Uterus (tissue), 4 donors: ENCODE data around the gene MYBPH. TPM values are rescaled to one million over a fixed set of nuclear protein-coding genes. Genes with fewer than 3 reads are reported as not detected.

Experiments used
- DNase-seq, 2 donors: peaks; one replicate each; pipeline ENCODE4 v3.0.0-alpha.2; 2019 to 2020
- H3K27ac ChIP-seq, 2 donors: fragments of 200-600 bp; sonication (generic); 1 replicate in 1 of 2; 2 replicates in 1 of 2; pipeline ENCODE4 v1.5.1; 2016 to 2018
- H3K27me3 ChIP-seq, 2 donors: fragments of 200-600 bp; sonication (generic); one replicate each; pipeline ENCODE4 v1.5.1; 2018 to 2019; ENCODE audit warnings: control low read depth in 1 of 2
- H3K36me3 ChIP-seq, 2 donors: fragments of 200-600 bp; sonication (generic); one replicate each; pipeline ENCODE4 v1.5.1; 2019; ENCODE audit warnings: control low read depth in 1 of 2
- H3K4me1 ChIP-seq, 2 donors: fragments of 200-600 bp; sonication (generic); one replicate each; pipeline ENCODE4 v1.5.1; 2018 to 2019; ENCODE audit warnings: control low read depth in 1 of 2
- H3K4me3 ChIP-seq, 2 donors: fragments of 200-600 bp; sonication (generic); 1 replicate in 1 of 2; 2 replicates in 1 of 2; pipeline ENCODE4 v1.5.1; 2018 to 2019; ENCODE audit warnings: mild to moderate bottlenecking in 1 of 2
- H3K9me3 ChIP-seq, 2 donors: fragments of 200-600 bp; sonication (generic); one replicate each; pipeline ENCODE4 v1.5.1; 2019; ENCODE audit warnings: control low read depth in 1 of 2
- POLR2A ChIP-seq, 2 donors: fragments of 450-650 bp; IDR thresholded peaks; one replicate each; pipeline ENCODE4 v1.6.1; 2016; ENCODE audit warnings: antibody characterized with exemption in 2 of 2, mild to moderate bottlenecking in 1 of 2, moderate library complexity in 1 of 2
- intact Hi-C: fragments of 100-400 bp; cut with DNase I; formaldehyde crosslinking; loops from one replicate; pipeline ENCODE4 v1.15.1; 2023; ENCODE audit warnings: low total_unique reads
- total RNA-seq, 4 donors: library from RNA; depleted of rRNA in 3 of 4; stranded (reverse); fragments of >200 nt in 3 of 4; gene quantifications; one replicate each; pipeline versions ENCODE4 v1.1.0 to v1.2.4, GENCODE V29; 2014 to 2023
- TF ChIP-seq, protein P1 (sequence below), 4 experiments: fragments of 200-600 bp in 2 of 4; fragments of 450-650 bp in 2 of 4; sonication (generic) in 2 of 4; IDR thresholded peaks; one replicate each; pipeline ENCODE4 v1.5.1; 2016 to 2019; ENCODE audit warnings: antibody characterized with exemption in 4 of 4, mild to moderate bottlenecking in 2 of 4, moderate library complexity in 1 of 4
- donor health status: DM: yes; HTN: yes; CAD: no.

Gene MYBPH
- total RNA-seq, 4 donors from 2014 or later: 0.64 TPM; not detected in 3

DNA sequence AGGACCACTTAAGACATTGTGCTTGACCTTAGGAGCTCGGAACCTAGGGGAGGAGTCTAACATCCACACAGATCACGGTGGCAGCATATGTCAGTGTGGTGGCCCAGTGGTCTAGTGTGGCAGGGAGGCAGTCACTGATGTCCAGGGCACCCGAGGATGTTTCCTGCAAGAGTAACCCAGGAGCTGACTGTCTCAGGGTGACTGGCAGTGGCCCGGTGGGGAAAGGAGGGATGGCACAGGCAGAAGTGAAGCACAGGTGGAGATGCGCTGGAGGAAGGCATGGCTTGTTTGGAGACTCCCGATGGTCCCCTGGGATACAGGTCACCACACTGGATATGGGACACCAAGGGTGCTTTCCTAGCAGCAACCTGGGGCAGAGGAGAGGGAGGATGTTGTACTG, 37.5 kb upstream of the MYBPH start:
- Histone ChIP-seq H3K36me3 (no peaks in the 10 kb centered on the region), H3K27ac (no peak overlapping the region), H3K4me1 (no peaks in the 10 kb centered on the region), H3K9me3 (no peaks in the 10 kb centered on the region), H3K4me3 (no peak overlapping the region), H3K27me3 (no peaks in the 10 kb centered on the region)
- intact Hi-C loops: loop anchor here (5.0 kb wide), 1 partner anchor 91 kb away; no protein-coding TSS in a partner anchor
- no peak for TF ChIP-seq POLR2A (IDR thresholded peaks at IDR 0.05)
- no peak for DNase-seq

DNA sequence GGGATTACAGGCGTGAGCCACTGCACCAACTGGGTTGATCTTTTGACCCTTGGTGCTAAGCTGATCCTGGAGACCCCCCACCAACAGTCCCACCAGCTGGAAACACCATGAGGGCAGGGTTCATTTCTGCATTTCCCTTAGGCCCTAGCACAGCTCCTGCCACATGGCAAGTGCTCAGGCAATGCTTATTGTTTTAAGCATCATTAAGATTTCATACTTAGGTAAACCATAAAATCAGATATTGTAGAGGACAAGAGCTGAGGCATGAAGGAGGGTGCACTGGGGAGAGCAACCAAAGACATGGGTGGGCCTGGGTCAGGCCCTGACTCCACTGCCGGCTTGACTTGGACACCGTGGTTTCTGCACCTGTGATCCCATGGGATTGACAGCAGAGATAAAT, 36.2 kb upstream of the MYBPH start:
- Histone ChIP-seq H3K36me3 (no peaks in the 10 kb centered on the region), H3K4me1 (no peaks in the 10 kb centered on the region), H3K9me3 (no peaks in the 10 kb centered on the region), H3K27me3 (no peaks in the 10 kb centered on the region), H3K4me3 (no peak overlapping the region), H3K27ac (no peak overlapping the region)
- DNase-seq: no peak
- intact Hi-C loops: loop anchor here (5.0 kb wide), 1 partner anchor 90 kb away; no protein-coding TSS in a partner anchor
- no peak for TF ChIP-seq POLR2A (IDR thresholded peaks at IDR 0.05)
- TF ChIP-seq, protein P1, sequence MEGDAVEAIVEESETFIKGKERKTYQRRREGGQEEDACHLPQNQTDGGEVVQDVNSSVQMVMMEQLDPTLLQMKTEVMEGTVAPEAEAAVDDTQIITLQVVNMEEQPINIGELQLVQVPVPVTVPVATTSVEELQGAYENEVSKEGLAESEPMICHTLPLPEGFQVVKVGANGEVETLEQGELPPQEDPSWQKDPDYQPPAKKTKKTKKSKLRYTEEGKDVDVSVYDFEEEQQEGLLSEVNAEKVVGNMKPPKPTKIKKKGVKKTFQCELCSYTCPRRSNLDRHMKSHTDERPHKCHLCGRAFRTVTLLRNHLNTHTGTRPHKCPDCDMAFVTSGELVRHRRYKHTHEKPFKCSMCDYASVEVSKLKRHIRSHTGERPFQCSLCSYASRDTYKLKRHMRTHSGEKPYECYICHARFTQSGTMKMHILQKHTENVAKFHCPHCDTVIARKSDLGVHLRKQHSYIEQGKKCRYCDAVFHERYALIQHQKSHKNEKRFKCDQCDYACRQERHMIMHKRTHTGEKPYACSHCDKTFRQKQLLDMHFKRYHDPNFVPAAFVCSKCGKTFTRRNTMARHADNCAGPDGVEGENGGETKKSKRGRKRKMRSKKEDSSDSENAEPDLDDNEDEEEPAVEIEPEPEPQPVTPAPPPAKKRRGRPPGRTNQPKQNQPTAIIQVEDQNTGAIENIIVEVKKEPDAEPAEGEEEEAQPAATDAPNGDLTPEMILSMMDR (IDR thresholded peaks at IDR 0.05): no peak

DNA sequence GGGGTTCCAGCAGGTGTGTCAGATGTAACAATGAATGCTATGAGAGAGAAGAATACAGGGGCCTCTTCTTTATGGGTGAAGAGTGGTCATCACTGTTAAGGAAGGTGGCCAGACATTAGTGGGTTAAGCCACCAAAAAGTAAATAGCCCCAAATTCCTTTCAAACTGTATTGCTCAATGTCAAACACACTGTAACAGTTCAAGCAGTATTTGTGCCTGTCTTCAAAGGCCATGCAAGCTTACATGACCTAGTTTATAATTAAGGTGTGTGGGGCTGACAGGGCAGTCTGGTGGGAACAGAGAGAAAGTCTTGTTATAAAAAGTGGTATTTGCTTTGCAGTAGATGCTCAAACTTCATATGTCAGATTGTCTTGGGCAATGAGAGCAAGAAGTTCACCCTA, 35.4 kb upstream of the MYBPH start:
- Histone ChIP-seq H3K27me3 (no peaks in the 10 kb centered on the region), H3K4me3 (no peak overlapping the region), H3K9me3 (no peaks in the 10 kb centered on the region), H3K4me1 (no peaks in the 10 kb centered on the region), H3K27ac (no peak overlapping the region), H3K36me3 (no peaks in the 10 kb centered on the region)
- TF ChIP-seq, protein P1 (IDR thresholded peaks at IDR 0.05): no peak
- TF ChIP-seq POLR2A (IDR thresholded peaks at IDR 0.05): no peak
- no peak for DNase-seq
- intact Hi-C loops: loop anchor here (5.0 kb wide), 1 partner anchor 89 kb away; no protein-coding TSS in a partner anchor

GRCh38 chr1:203210350-203210749, 34.7 kb upstream of the MYBPH start:
- Histone ChIP-seq H3K36me3 (no peaks in the 10 kb centered on the region), H3K27ac (no peak overlapping the region), H3K9me3 (no peaks in the 10 kb centered on the region), H3K27me3 (no peaks in the 10 kb centered on the region), H3K4me3 (no peak overlapping the region), H3K4me1 (no peaks in the 10 kb centered on the region)
- TF ChIP-seq POLR2A (IDR thresholded peaks at IDR 0.05): no peak
- TF ChIP-seq, protein P1 (IDR thresholded peaks at IDR 0.05): no peak
- DNase-seq: no peak
- intact Hi-C loops: loop anchor here (5.0 kb wide), 1 partner anchor 88 kb away; no protein-coding TSS in a partner anchor

- no peaks in the 10 kb centered on the region for H3K9me3 ChIP-seq
- no peak overlapping the region for H3K27ac ChIP-seq
- TF ChIP-seq, protein P1 (IDR thresholded peaks at IDR 0.05): no peak
- TF ChIP-seq POLR2A (IDR thresholded peaks at IDR 0.05): no peak
- no peak overlapping the region for H3K4me3 ChIP-seq
- H3K4me1 ChIP-seq: no peaks in the 10 kb centered on the region
- intact Hi-C loops: no loop called here
- no peak for DNase-seq
- H3K27me3 ChIP-seq: no peaks in the 10 kb centered on the region
- H3K36me3 ChIP-seq: no peaks in the 10 kb centered on the region
These were observed 32.6 kb upstream of the MYBPH start for GRCh38 chr1:203208181-203208580.

DNA sequence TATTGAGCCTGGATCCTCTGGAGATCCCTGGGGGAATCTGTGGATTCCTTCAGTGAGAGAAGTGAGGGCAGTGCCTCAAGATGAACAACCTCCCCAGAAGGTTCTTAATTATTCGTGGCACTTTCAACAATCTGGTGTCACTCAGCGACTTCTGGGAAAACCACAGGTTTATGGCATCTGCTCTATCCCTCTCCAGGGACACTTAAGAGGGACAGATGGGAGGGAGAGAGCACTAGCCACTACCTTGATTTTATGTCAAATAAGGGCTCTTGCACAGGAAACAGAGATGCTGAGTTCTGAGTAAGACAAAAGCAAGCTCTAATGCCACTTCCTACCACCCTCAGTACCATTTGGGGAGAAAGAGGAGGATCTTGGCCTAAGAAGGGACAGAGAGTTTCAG, 32.1 kb upstream of the MYBPH start:
- intact Hi-C loops: no loop called here
- Histone ChIP-seq H3K9me3 (no peaks in the 10 kb centered on the region), H3K27me3 (no peaks in the 10 kb centered on the region), H3K27ac (no peak overlapping the region), H3K36me3 (no peaks in the 10 kb centered on the region), H3K4me1 (no peaks in the 10 kb centered on the region), H3K4me3 (no peak overlapping the region)
- TF ChIP-seq, protein P1 (IDR thresholded peaks at IDR 0.05): no peak
- TF ChIP-seq POLR2A (IDR thresholded peaks at IDR 0.05): no peak
- DNase-seq: no peak
